Measurements from ENCODE around the gene FARP1. TPM values are rescaled to one million over a fixed set of nuclear protein-coding genes. Genes with fewer than 3 reads are reported as not detected.
A peak's percentile ranks its signal among the peaks of the same experiment; 100 is the strongest.

Gene FARP1
- total RNA-seq, 1 donor from 2014 or later = 289 TPM

DNA sequence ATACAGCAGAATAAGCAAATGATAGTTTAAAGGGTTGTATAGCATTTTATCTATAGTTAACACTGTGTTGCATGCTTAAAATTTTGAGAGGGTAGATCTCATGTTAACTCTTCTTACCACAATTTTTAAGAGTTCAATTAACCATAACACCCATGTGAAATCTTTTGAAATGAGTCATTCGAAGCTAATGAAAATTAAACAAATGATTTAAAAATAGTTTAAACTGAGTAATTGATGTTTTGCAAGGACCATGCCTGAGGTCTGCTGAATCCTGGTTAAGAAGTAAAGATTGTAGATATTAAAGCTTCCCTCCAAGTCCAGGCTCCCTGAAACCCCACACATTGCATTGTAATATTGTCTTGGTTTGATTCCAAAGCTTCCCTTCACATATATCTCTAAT, 210.9 kb downstream of the FARP1 start:
- Mint-ChIP-seq H3K27ac (peak overlapping the region; percentile 14), H3K4me1 (no peaks in the 10 kb centered on the region), H3K27me3 (ENCODE audit: low read depth) (no peaks in the 10 kb centered on the region), H3K9me3 (peaks cover 8% of the 10 kb centered on the region), H3K4me3 (no peak overlapping the region), H3K36me3 (peaks cover 10% of the 10 kb centered on the region)
- no peak for DNase-seq (ENCODE audit: low spot score in 2 of 2, unreplicated experiment in 2 of 2)
- TF ChIP-seq, protein P1, sequence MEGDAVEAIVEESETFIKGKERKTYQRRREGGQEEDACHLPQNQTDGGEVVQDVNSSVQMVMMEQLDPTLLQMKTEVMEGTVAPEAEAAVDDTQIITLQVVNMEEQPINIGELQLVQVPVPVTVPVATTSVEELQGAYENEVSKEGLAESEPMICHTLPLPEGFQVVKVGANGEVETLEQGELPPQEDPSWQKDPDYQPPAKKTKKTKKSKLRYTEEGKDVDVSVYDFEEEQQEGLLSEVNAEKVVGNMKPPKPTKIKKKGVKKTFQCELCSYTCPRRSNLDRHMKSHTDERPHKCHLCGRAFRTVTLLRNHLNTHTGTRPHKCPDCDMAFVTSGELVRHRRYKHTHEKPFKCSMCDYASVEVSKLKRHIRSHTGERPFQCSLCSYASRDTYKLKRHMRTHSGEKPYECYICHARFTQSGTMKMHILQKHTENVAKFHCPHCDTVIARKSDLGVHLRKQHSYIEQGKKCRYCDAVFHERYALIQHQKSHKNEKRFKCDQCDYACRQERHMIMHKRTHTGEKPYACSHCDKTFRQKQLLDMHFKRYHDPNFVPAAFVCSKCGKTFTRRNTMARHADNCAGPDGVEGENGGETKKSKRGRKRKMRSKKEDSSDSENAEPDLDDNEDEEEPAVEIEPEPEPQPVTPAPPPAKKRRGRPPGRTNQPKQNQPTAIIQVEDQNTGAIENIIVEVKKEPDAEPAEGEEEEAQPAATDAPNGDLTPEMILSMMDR (IDR thresholded peaks at IDR 0.05; ENCODE audit: unreplicated experiment) = no peak

DNA sequence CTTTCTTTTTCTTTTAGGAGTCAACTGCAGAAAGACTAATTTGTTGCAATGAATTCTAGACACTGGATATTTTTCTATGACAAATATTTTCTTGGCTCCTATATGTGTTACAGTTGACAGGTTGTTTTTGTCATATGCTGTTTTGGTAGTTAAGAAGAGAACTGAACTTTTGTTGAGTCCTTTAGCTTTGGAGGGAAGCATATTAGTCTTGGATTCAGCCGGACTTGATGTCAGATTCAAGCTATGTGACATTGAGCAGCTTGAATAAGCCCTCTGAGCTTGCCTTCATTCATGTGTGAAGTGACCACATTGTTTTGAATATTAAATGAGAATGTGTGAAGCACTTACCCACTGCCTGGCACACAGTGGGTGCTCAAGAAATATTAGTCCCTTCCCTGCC, 216.0 kb downstream of the FARP1 start:
- Mint-ChIP-seq H3K27ac (no peak overlapping the region), H3K4me3 (no peak overlapping the region), H3K36me3 (peaks cover 10% of the 10 kb centered on the region), H3K27me3 (ENCODE audit: low read depth) (no peaks in the 10 kb centered on the region), H3K9me3 (peaks cover 8% of the 10 kb centered on the region), H3K4me1 (peaks cover under 1% of the 10 kb centered on the region)
- DNase-seq (ENCODE audit: low spot score in 2 of 2, unreplicated experiment in 2 of 2) = no peak
- TF ChIP-seq, protein P1 (IDR thresholded peaks at IDR 0.05; ENCODE audit: unreplicated experiment) = no peak

GRCh38 chr13:98360545-98360944, 217.7 kb downstream of the FARP1 start:
- Mint-ChIP-seq H3K9me3 (peaks cover 8% of the 10 kb centered on the region), H3K4me1 (peaks cover 17% of the 10 kb centered on the region), H3K4me3 (no peak overlapping the region), H3K27ac (no peak overlapping the region), H3K36me3 (peaks cover 10% of the 10 kb centered on the region), H3K27me3 (ENCODE audit: low read depth) (no peaks in the 10 kb centered on the region)
- DNase-seq (ENCODE audit: low spot score in 2 of 2, unreplicated experiment in 2 of 2) = no peak
- TF ChIP-seq, protein P1 (IDR thresholded peaks at IDR 0.05; ENCODE audit: unreplicated experiment) = no peak

DNA sequence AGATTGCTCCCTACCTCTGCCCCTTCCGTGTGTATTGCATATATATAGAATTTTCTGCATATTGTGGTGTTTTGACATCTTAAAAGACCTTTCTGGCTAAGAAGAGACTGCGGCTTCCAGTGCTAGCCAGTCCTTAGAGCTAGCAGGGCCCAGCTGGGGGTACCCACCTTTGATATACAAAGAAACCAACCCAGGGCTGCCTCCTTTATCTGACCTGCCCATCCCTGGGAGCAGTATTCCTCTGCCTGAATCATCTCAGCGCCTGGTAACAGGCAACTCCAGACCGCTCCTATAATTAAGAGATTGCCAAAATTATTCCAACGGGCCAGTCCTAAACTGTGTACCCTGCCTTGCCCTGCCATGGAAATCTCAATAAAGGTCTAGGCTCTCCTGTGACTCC, 220.4 kb downstream of the FARP1 start:
- H3K4me1 Mint-ChIP-seq = peaks cover 22% of the 10 kb centered on the region
- H3K4me3 Mint-ChIP-seq = no peak overlapping the region
- DNase-seq (ENCODE audit: low spot score in 2 of 2, unreplicated experiment in 2 of 2) = no peak
- no peaks in the 10 kb centered on the region for H3K27me3 Mint-ChIP-seq (ENCODE audit: low read depth)
- peaks cover 5% of the 10 kb centered on the region for H3K36me3 Mint-ChIP-seq
- H3K9me3 Mint-ChIP-seq = no peaks in the 10 kb centered on the region
- TF ChIP-seq, protein P1 (IDR thresholded peaks at IDR 0.05; ENCODE audit: unreplicated experiment) = no peak
- no peak overlapping the region for H3K27ac Mint-ChIP-seq

DNA sequence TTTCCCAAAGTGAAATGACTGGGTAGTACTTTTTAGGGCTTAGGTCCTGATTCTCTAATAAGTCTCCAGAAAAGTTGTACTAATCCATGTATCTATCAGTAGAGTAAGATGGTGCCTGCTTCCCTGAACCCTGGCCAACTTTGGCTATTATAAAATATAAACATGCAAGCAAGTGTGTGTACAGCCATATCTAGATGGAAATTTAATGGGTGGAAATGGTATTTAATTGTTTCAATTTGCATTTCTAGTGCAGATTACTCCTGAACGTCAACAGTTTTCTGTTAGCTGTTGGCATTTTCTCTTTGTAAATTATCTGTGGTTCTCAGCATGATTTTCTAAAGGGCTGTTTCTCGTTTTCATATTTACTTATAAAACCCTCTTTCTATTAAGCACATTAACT, 221.3 kb downstream of the FARP1 start:
- peaks cover 22% of the 10 kb centered on the region for H3K4me1 Mint-ChIP-seq
- no peak for DNase-seq (ENCODE audit: low spot score in 2 of 2, unreplicated experiment in 2 of 2)
- no peaks in the 10 kb centered on the region for H3K27me3 Mint-ChIP-seq (ENCODE audit: low read depth)
- H3K4me3 Mint-ChIP-seq = no peak overlapping the region
- peaks cover 9% of the 10 kb centered on the region for H3K36me3 Mint-ChIP-seq
- TF ChIP-seq, protein P1 (IDR thresholded peaks at IDR 0.05; ENCODE audit: unreplicated experiment) = no peak
- no peaks in the 10 kb centered on the region for H3K9me3 Mint-ChIP-seq
- peak overlapping the region; percentile 36 for H3K27ac Mint-ChIP-seq

DNA sequence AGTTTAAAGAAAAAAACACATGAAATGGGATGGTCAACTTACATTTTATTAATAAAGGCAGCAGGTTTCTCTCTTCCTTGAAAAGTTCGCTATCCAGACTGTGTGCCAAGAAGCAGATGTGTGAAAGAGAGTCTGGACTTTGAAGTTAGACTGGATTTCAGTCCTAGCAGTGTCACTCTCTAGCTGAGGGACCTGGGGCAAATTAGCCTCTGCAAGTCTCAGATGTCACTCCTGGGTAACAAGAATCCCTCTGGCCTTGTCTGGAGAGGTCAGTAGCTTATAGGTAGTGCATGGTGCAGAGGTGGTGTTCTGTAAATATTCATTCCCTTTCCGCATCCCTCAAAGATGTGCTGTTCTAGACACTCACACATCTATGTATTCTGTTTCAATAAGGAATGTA, 221.8 kb downstream of the FARP1 start:
- no peak overlapping the region for H3K4me3 Mint-ChIP-seq
- TF ChIP-seq, protein P1 (IDR thresholded peaks at IDR 0.05; ENCODE audit: unreplicated experiment) = no peak

More for the DNA sequence above, 221.8 kb downstream of the FARP1 start:
- DNase-seq (ENCODE audit: low spot score in 2 of 2, unreplicated experiment in 2 of 2) = no peak
- Mint-ChIP-seq H3K9me3 (no peaks in the 10 kb centered on the region), H3K27ac (peak overlapping the region; percentile 36), H3K36me3 (peaks cover 12% of the 10 kb centered on the region), H3K27me3 (ENCODE audit: low read depth) (no peaks in the 10 kb centered on the region), H3K4me1 (peaks cover 22% of the 10 kb centered on the region)

All from mesothelial cell of epicardium (in vitro differentiated cells).